Nephron progenitor cell (in vitro differentiated cells): ENCODE results near the gene ZBTB7C.

Experiments
- DNase-seq: peaks from one replicate; pipeline ENCODE4 v3.0.0; 2021
- H3K27ac Mint-ChIP-seq: 2 replicates; pipeline ENCODE4 v1.8.0; 2021; ENCODE audit warnings: mild to moderate bottlenecking, moderate library complexity, mixed read lengths
- H3K27me3 Mint-ChIP-seq: 2 replicates; pipeline ENCODE4 v1.8.0; 2021; ENCODE audit warnings: mild to moderate bottlenecking, low read depth, mixed read lengths; ENCODE audit not compliant: poor library complexity
- H3K36me3 Mint-ChIP-seq: 2 replicates; pipeline ENCODE4 v1.8.0; 2021; ENCODE audit warnings: low read depth, mixed read lengths
- H3K4me1 Mint-ChIP-seq: 2 replicates; pipeline ENCODE4 v1.8.0; 2021; ENCODE audit warnings: mixed read lengths
- H3K4me3 Mint-ChIP-seq: 2 replicates; pipeline ENCODE4 v1.8.0; 2021; ENCODE audit warnings: mild to moderate bottlenecking, moderate library complexity, mixed read lengths
- H3K9me3 Mint-ChIP-seq: 2 replicates; pipeline ENCODE4 v1.8.0; 2021; ENCODE audit warnings: mild to moderate bottlenecking, moderate library complexity, mixed read lengths
- CTCF ChIP-seq: fragments of 200-600 bp; sonication (generic); IDR thresholded peaks from 2 replicates; pipeline ENCODE4 v1.5.0; 2021; ENCODE audit warnings: antibody characterized with exemption

The ZBTB7C gene

DNA sequence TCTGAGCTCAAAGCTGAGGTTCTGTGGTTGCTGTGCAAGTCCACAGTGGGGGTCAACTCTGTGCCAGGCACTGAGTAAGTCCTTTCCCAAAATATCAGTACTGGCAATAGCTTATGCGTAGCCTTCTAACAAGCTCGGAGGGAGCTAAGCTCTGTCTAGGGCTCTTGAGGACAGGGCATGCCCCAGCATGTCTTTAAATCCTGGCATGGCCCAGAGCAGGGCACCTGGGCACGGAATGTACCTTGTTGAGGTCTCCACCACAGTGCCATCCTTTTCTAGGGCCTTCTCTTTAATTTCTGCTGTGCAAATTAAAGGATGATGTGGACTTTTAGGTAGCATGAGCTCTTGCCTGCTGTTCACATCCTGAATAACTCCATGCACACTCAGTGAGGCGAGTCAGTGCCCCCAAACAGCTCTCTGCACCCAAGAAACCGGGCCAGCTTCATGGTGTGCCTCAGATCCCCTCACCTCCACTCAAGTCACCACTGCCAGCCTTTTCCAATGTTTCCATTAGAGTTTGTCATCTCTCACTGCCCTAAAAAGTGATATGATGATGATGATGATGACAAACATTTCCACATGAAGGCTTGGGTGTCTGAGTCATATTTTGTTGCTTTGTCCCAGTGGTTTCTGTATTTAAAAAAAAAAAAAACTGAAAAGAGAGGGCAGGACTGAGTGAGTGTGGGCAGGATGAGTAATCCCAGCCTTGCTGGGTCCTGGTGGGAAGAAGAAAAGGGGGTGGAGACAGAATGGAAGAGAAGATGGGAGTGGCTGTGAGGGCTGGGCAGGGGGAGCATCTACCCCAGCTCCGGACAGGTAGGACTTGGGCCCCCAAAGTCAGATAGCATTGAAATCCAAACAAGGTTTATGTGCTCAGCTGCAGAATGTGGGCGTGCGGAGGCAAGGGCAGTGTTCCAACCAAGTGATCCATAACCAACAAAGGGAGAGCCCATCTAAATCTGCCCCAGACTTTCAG is 78.9 kb downstream of the ZBTB7C start:
- Mint-ChIP-seq H3K27me3 (peaks cover 9% of the 10 kb centered on the region), H3K4me1 (peaks cover 48% of the 10 kb centered on the region), H3K27ac (peak overlapping the region; percentile 89), H3K36me3 (no peaks in the 10 kb centered on the region), H3K4me3 (no peak overlapping the region), H3K9me3 (no peaks in the 10 kb centered on the region)
- no peak for TF ChIP-seq CTCF
- DNase-seq = no peak

GRCh38 chr18:48328473-48329210 is 80.5 kb downstream of the ZBTB7C start:
- peak overlapping the region; percentile 51 for H3K27ac Mint-ChIP-seq
- no peaks in the 10 kb centered on the region for H3K9me3 Mint-ChIP-seq
- no peak overlapping the region for H3K4me3 Mint-ChIP-seq
- no peak for TF ChIP-seq CTCF
- H3K4me1 Mint-ChIP-seq = peaks cover 53% of the 10 kb centered on the region
- H3K27me3 Mint-ChIP-seq = peaks cover 6% of the 10 kb centered on the region
- no peaks in the 10 kb centered on the region for H3K36me3 Mint-ChIP-seq
- DNase-seq = no peak

DNA sequence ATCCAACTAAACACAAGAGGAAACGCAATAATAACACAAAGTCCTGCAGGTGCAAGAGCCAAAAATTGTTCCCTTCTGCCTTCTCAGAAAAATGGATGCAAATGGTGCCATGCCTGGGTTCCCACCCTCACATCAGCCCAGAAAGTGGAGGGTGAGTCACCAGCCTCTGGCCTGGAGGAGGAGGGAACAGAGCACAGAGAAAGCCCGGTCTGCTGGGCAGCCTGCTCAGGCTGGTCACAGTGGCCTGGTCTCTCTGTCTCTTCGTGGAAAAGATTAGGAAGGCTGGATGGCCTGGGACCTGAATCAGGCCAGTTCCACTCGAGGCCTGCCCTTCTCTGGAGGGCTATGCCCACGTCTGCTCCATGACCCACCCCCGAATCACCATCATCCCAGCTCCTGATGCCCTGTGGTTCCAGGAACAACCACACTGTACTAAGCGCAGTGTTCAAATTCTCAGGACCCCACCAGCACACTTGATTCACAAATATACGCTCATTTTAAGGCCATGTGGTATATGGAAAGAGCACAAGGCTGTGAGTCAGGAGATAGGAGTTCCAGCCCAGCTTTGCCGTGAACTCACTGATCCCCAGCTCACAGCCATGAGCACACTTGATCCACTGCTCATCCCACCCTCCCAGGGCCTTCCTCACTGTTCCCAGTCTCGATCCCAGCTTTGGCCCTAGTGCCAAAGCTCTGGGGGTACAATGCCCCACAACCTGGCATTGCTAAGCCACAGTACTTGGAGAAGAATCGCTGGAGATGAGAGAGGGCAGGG is 82.1 kb downstream of the ZBTB7C start:
- Mint-ChIP-seq H3K36me3 (no peaks in the 10 kb centered on the region), H3K27ac (no peak overlapping the region), H3K4me3 (no peak overlapping the region), H3K9me3 (no peaks in the 10 kb centered on the region), H3K4me1 (peaks cover 41% of the 10 kb centered on the region), H3K27me3 (peaks cover 7% of the 10 kb centered on the region)
- TF ChIP-seq CTCF = no peak
- DNase-seq = no peak

DNA sequence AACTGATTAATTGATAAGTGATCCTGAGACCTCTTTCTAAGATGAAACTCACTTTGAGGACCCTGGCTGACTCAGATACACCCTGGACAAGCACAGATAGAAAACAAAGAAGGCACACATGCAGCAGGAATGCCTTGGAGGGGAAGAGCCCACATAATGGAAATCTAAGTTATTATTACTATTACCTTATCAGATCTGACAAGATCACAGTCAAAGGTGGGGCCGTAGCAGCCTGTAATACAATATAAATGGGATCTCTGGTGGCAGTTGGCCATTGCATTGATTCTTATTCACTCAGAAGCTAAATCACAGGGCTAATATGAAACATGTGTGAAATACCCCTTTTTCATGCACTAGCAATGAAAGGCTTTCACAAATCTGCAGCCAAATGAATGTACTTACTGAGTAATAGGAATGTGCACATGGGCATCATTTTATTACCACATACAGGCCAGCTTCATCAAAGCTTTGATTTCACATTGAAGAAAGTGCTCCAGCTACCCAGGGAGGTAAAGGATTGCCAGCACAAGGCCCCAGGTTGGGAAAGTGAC is 84.0 kb downstream of the ZBTB7C start:
- no peak for DNase-seq
- Mint-ChIP-seq H3K27ac (no peak overlapping the region), H3K4me3 (no peak overlapping the region), H3K36me3 (no peaks in the 10 kb centered on the region), H3K9me3 (no peaks in the 10 kb centered on the region), H3K27me3 (peaks cover 7% of the 10 kb centered on the region), H3K4me1 (peaks cover 32% of the 10 kb centered on the region)
- TF ChIP-seq CTCF = no peak

DNA sequence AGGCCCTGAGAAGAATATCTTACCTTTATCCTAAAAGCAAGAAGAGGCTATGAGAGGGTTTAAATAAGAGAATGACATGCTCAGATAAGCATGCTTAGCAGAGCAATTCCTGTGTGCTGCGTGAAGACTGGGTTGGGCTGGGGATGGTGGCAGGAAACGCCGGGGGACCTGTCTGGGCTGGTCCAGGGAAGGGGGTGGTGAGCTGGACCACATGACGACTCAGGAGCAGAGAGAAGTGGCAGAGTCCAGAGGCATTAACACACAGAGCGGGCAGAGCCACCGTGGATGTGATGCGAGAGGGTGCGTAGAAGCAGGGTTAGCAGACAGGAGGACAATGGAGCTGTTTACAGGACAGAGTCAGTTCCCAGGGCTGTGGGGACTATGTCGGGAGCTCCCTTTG is 84.5 kb downstream of the ZBTB7C start:
- no peaks in the 10 kb centered on the region for H3K36me3 Mint-ChIP-seq
- no peak for TF ChIP-seq CTCF
- peaks cover 10% of the 10 kb centered on the region for H3K27me3 Mint-ChIP-seq
- no peak overlapping the region for H3K4me3 Mint-ChIP-seq
- DNase-seq = no peak
- no peaks in the 10 kb centered on the region for H3K9me3 Mint-ChIP-seq
- H3K4me1 Mint-ChIP-seq = peaks cover 34% of the 10 kb centered on the region
- no peak overlapping the region for H3K27ac Mint-ChIP-seq
